K562 (cell line): ENCODE results near the gene BRSK1. TPM values are rescaled to one million over a fixed set of nuclear protein-coding genes. Genes with fewer than 3 reads are reported as not detected.

Experiments
- ARID3B ChIP-seq: fragments of 250-450 bp; sonication (Bioruptor Pico); IDR thresholded peaks from 2 replicates; pipeline ENCODE4 v1.4.0; 2020; ENCODE audit warnings: borderline replicate concordance
- BRD4 ChIP-seq: fragments of 200-600 bp; sonication (generic); IDR thresholded peaks from 2 replicates; pipeline ENCODE4 v1.6.1; 2017; ENCODE audit warnings: inconsistent platforms
- DLX4 ChIP-seq: fragments of 250-450 bp; sonication (Bioruptor Pico); IDR thresholded peaks from 2 replicates; pipeline ENCODE4 v1.6.1; 2021; ENCODE audit warnings: mild to moderate bottlenecking
- E2F1 ChIP-seq: sonication (generic); formaldehyde crosslinking; IDR thresholded peaks from 2 replicates; pipeline ENCODE4 v1.8.1; 2023; ENCODE audit warnings: mild to moderate bottlenecking, missing genetic modification reagents, moderate library complexity
- ETS1 ChIP-seq: conservative IDR thresholded peaks from 2 replicates; pipeline ENCODE4 v1.6.1; 2011; ENCODE audit warnings: low read depth, mild to moderate bottlenecking, low read length; ENCODE audit not compliant: control insufficient read depth
- FOXA3 ChIP-seq, 2 experiments: fragments of 450-650 bp in 1 of 2; sonication (generic) in 1 of 2; formaldehyde crosslinking; IDR thresholded peaks in 1 of 2; conservative IDR thresholded peaks in 1 of 2; 2 replicates each; pipeline versions ENCODE4 v1.4.0 to v1.8.0; 2020 to 2022; ENCODE audit warnings: mild to moderate bottlenecking in 2 of 2, missing genetic modification reagents in 1 of 2
- GABPA ChIP-seq: fragments of 200-800 bp; sonication (Bioruptor generic); conservative IDR thresholded peaks from 2 replicates; pipeline ENCODE4 v1.6.1; 2016; ENCODE audit warnings: low read depth, missing genetic modification characterization, missing compliant biosample characterization
- GATA2 ChIP-seq: sonication (generic); formaldehyde crosslinking; IDR thresholded peaks from 2 replicates; pipeline ENCODE4 v1.4.0; 2020; ENCODE audit warnings: mild to moderate bottlenecking, missing genetic modification reagents
- KAT2B ChIP-seq: IDR thresholded peaks from one replicate; pipeline ENCODE4 v1.6.1; 2012; ENCODE audit warnings: low read depth, mild to moderate bottlenecking, control low read depth, inconsistent platforms, low read length, moderate library complexity
- KDM4B ChIP-seq, 2 experiments: fragments of 450-650 bp in 1 of 2; sonication (generic) in 1 of 2; IDR thresholded peaks; 2 replicates each; pipeline ENCODE4 v1.6.1; 2016 to 2017; ENCODE audit warnings: borderline replicate concordance in 2 of 2, antibody characterized with exemption in 1 of 2, low read depth in 1 of 2, mild to moderate bottlenecking in 1 of 2
- L3MBTL2 ChIP-seq: fragments of 450-650 bp; IDR thresholded peaks from 2 replicates; pipeline ENCODE4 v1.6.1; 2016; ENCODE audit warnings: mild to moderate bottlenecking, moderate library complexity
- NBN ChIP-seq: fragments of 450-650 bp; IDR thresholded peaks from 2 replicates; pipeline ENCODE4 v1.6.1; 2016; ENCODE audit warnings: low read depth, mild to moderate bottlenecking
- POLR2AphosphoS5 ChIP-seq: IDR thresholded peaks from 2 replicates; pipeline ENCODE4 v1.6.1; 2011; ENCODE audit warnings: mild to moderate bottlenecking, low read depth, low read length, moderate library complexity; ENCODE audit not compliant: control insufficient read depth, insufficient read depth
- SIX5 ChIP-seq, 2 experiments: IDR thresholded peaks; 2 replicates each; pipeline ENCODE4 v1.6.1; 2011; ENCODE audit warnings: low read length in 2 of 2, borderline replicate concordance in 1 of 2, low read depth in 1 of 2, mild to moderate bottlenecking in 1 of 2, moderate library complexity in 1 of 2; ENCODE audit not compliant: insufficient read depth in 1 of 2
- SRSF3 ChIP-seq: fragments of 200-400 bp; formaldehyde crosslinking; IDR thresholded peaks from 2 replicates; pipeline ENCODE4 v1.6.1; 2016; ENCODE audit warnings: mild to moderate bottlenecking, low read length, moderate library complexity; ENCODE audit not compliant: insufficient read depth
- STAG1 ChIP-seq: sonication (generic); formaldehyde crosslinking; IDR thresholded peaks from 2 replicates; pipeline ENCODE4 v1.5.0; 2020; ENCODE audit warnings: missing genetic modification reagents, borderline replicate concordance
- TBP ChIP-seq: optimal IDR thresholded peaks from 2 replicates; pipeline ENCODE3; 2011; ENCODE audit warnings: low read depth, low read length, improper control_type of control experiment
- U2AF2 ChIP-seq: fragments of 200-400 bp; formaldehyde crosslinking; optimal IDR thresholded peaks from 2 replicates; pipeline ENCODE3; 2017; ENCODE audit warnings: low read depth, mild to moderate bottlenecking, low read length
- VEZF1 ChIP-seq: fragments of 200-800 bp; sonication (Bioruptor generic); IDR thresholded peaks from 2 replicates; pipeline ENCODE4 v1.6.1; 2017; ENCODE audit warnings: missing genetic modification characterization, missing compliant biosample characterization
- ZFX ChIP-seq: sonication (generic); formaldehyde crosslinking; IDR thresholded peaks from 2 replicates; pipeline ENCODE4 v1.8.0; 2022; ENCODE audit warnings: mild to moderate bottlenecking, missing genetic modification reagents, moderate library complexity
- ZNF134 ChIP-seq: fragments of 250-450 bp; sonication (Bioruptor Pico); conservative IDR thresholded peaks from 2 replicates; pipeline ENCODE4 v1.4.0; 2020
- ZNF3 ChIP-seq: fragments of 250-450 bp; sonication (Bioruptor Pico); IDR thresholded peaks from 2 replicates; pipeline ENCODE4 v1.5.0; 2021; ENCODE audit warnings: mild to moderate bottlenecking, moderate library complexity
- polyA plus RNA-seq, 8 experiments: library from polyadenylated mRNA; depleted of rRNA in 4 of 8; stranded (reverse) in 5 of 8; unstranded in 3 of 8; fragments of >200 nt; fragmentation: Nextera tagmentation in 2 of 8; fragmentation: Illumina TruSeq in 1 of 8; extraction: Ambion mirVana in 2 of 8; extraction: Trizol in 1 of 8; gene quantifications; 2 replicates each; pipeline versions ENCODE4 v1.2.1 to v1.2.3, GENCODE V29; 2011 to 2014; ENCODE audit warnings: inconsistent platforms in 1 of 8, missing spikeins in 1 of 8
- total RNA-seq, 7 experiments: library from RNA; depleted of rRNA in 6 of 7; stranded (reverse); fragments of >200 nt in 6 of 7; fragmentation: Illumina TruSeq in 2 of 7; extraction: Trizol in 2 of 7; gene quantifications; 2 replicates each; pipeline versions ENCODE4 v1.2.1 to v1.2.3, GENCODE V29; 2011 to 2021; ENCODE audit warnings: low replicate concordance in 1 of 7

Gene BRSK1
- total and polyA plus RNA-seq, 9 of the 15 experiments (the other 6 are each of a cell fraction or from before 2014, with no cell fraction given): 1.7 to 9.3 (median 3.8) TPM; not detected in 2

GRCh38 chr19:55304279-55304978 is 20.6 kb downstream of the BRSK1 start (continued):
- peak; percentile 98 for TF ChIP-seq ETS1
- no peak for TF ChIP-seq STAG1 (CRISPR knock-in tag)
- TF ChIP-seq E2F1: no peak
- no peak for TF ChIP-seq ZNF3 (CRISPR knock-in tag)
- TF ChIP-seq U2AF2: no peak
- TF ChIP-seq ARID3B (CRISPR knock-in tag): no peak
- no peak for TF ChIP-seq KAT2B
- TF ChIP-seq NBN: no peak
- no peak for TF ChIP-seq BRD4
- TF ChIP-seq FOXA3 (CRISPR knock-in tag; conservative IDR thresholded peaks at IDR 0.05 in 1 of 2, IDR thresholded peaks at IDR 0.05 in 1 of 2): no peak
- TF ChIP-seq GATA2 (CRISPR knock-in tag): no peak
- TF ChIP-seq SRSF3: no peak
- peak in 1 of 2 experiments; percentile 30; a peak in 1 of 4 replicates for TF ChIP-seq KDM4B (IDR thresholded peaks at IDR 0.05; ENCODE audit: borderline replicate concordance in 2 of 2, low read depth in 1 of 2)
- no peak for TF ChIP-seq DLX4 (CRISPR knock-in tag)
- no peak for TF ChIP-seq ZNF134 (CRISPR knock-in tag)
- no peak for TF ChIP-seq GABPA (tag)
- no peak for TF ChIP-seq L3MBTL2
- no peak for TF ChIP-seq POLR2AphosphoS5
- TF ChIP-seq TBP: no peak
- peak; percentile 23 for TF ChIP-seq ZFX
- TF ChIP-seq SIX5 (IDR thresholded peaks at IDR 0.05; ENCODE audit: borderline replicate concordance in 1 of 2, insufficient read depth in 1 of 2, low read depth in 1 of 2, low read length in 2 of 2): peak; percentile 98
- TF ChIP-seq VEZF1: no peak
